A549 treated with dexamethasone at 1 μM for 4 hours (cell line): ENCODE results near the gene NALF2. TPM values are rescaled to one million over a fixed set of nuclear protein-coding genes. Genes with fewer than 3 reads are reported as not detected.

ENCODE experiments used
- total RNA-seq: library from RNA; stranded (reverse); fragments of 200-300 nt; extraction: Qiagen RNA extraction; gene quantifications from 5 replicates; pipeline ENCODE4 v1.2.3, GENCODE V29; 2022

Gene NALF2
- 4.8 to 5.9 TPM (median 5.7 TPM) in 5 replicates for total RNA-seq

GRCh38 chrX:69503782-69504625 is at the start of gene NALF2:
Gene NALF2 (plus strand): TSS chrX:69504326. CDS start chrX:69505283, 957 bp downstream.

Other genes with a start within 250 kb of the NALF2 start
- 0.40 to 0.87 TPM (median 0.54 TPM) in 5 replicates for gene EDA, start 111.8 kb downstream of the NALF2 start, total RNA-seq